HepG2 (cell line): ENCODE measurements around the gene NBEA. TPM values are rescaled to one million over a fixed set of nuclear protein-coding genes. Genes with fewer than 3 reads are reported as not detected.

ENCODE experiments used
- IRF2 ChIP-seq: IDR thresholded peaks from 2 replicates; pipeline ENCODE4 v1.6.1; 2018; ENCODE audit warnings: missing genetic modification reagents, missing compliant biosample characterization
- ZNF878 ChIP-seq: sonication (generic); formaldehyde crosslinking; IDR thresholded peaks from 2 replicates; pipeline ENCODE4 v1.8.1; 2023; ENCODE audit warnings: mild to moderate bottlenecking, missing genetic modification reagents, moderate library complexity
- polyA plus RNA-seq, 8 experiments: library from polyadenylated mRNA; depleted of rRNA in 3 of 8; stranded (reverse) in 7 of 8; unstranded in 1 of 8; fragments of >200 nt; fragmentation: Illumina TruSeq in 4 of 8; extraction: Trizol in 4 of 8; gene quantifications; 2 replicates each; pipeline versions ENCODE4 v1.2.1 to v1.2.3, GENCODE V29; 2011 to 2016; ENCODE audit warnings: low read depth in 4 of 8, missing spikeins in 1 of 8, mixed read lengths in 1 of 8; ENCODE audit not compliant: insufficient read depth in 1 of 8
- total RNA-seq, 5 experiments: library from RNA; depleted of rRNA; stranded (reverse); fragments of >200 nt; fragmentation: Illumina TruSeq; extraction: Trizol; gene quantifications; 2 replicates each; pipeline ENCODE4 v1.2.3, GENCODE V29; 2016; ENCODE audit warnings: low read depth in 1 of 5
- TF ChIP-seq, protein P1 (sequence below): sonication (generic); formaldehyde crosslinking; IDR thresholded peaks from 2 replicates; pipeline ENCODE4 v1.4.0; 2020; ENCODE audit warnings: missing genetic modification reagents, borderline replicate concordance
- TF ChIP-seq, protein P2 (sequence below): sonication (generic); formaldehyde crosslinking; IDR thresholded peaks from 2 replicates; pipeline ENCODE4 v1.4.0; 2020; ENCODE audit warnings: mild to moderate bottlenecking, missing genetic modification reagents

NBEA gene
- total and polyA plus RNA-seq, 2 of the 13 experiments (the other 11 are each of a cell fraction or from before 2014, with no cell fraction given): 2.7 to 2.8 TPM

DNA sequence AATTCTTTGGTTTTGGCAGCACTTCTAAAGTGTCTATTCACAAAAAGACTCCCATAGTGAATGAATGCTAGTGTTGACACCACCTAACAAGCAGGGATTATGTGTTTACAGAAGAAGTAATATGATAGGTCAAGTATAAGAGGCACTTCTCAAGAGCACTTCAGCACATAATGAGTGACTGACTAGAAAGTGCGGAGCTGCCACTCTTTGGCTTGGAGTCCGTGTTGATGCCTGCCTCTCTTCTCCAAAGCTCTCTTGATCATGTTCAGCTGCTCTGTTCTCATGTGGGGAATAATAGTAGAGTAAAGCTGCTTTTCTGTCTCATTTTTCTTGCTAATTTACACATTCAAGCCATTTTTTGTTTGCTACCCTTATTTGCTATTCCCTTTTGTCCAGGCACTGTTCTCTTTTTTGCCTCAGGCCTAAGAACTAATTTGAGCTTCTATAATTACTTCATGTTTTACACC, 557.2 kb downstream of the NBEA start (continued):
- TF ChIP-seq ZNF878 (CRISPR knock-in tag) (no peak), IRF2 (CRISPR knock-in tag) (no peak)
- TF ChIP-seq, protein P1, sequence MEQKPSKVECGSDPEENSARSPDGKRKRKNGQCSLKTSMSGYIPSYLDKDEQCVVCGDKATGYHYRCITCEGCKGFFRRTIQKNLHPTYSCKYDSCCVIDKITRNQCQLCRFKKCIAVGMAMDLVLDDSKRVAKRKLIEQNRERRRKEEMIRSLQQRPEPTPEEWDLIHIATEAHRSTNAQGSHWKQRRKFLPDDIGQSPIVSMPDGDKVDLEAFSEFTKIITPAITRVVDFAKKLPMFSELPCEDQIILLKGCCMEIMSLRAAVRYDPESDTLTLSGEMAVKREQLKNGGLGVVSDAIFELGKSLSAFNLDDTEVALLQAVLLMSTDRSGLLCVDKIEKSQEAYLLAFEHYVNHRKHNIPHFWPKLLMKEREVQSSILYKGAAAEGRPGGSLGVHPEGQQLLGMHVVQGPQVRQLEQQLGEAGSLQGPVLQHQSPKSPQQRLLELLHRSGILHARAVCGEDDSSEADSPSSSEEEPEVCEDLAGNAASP: no peak
- TF ChIP-seq, protein P2, sequence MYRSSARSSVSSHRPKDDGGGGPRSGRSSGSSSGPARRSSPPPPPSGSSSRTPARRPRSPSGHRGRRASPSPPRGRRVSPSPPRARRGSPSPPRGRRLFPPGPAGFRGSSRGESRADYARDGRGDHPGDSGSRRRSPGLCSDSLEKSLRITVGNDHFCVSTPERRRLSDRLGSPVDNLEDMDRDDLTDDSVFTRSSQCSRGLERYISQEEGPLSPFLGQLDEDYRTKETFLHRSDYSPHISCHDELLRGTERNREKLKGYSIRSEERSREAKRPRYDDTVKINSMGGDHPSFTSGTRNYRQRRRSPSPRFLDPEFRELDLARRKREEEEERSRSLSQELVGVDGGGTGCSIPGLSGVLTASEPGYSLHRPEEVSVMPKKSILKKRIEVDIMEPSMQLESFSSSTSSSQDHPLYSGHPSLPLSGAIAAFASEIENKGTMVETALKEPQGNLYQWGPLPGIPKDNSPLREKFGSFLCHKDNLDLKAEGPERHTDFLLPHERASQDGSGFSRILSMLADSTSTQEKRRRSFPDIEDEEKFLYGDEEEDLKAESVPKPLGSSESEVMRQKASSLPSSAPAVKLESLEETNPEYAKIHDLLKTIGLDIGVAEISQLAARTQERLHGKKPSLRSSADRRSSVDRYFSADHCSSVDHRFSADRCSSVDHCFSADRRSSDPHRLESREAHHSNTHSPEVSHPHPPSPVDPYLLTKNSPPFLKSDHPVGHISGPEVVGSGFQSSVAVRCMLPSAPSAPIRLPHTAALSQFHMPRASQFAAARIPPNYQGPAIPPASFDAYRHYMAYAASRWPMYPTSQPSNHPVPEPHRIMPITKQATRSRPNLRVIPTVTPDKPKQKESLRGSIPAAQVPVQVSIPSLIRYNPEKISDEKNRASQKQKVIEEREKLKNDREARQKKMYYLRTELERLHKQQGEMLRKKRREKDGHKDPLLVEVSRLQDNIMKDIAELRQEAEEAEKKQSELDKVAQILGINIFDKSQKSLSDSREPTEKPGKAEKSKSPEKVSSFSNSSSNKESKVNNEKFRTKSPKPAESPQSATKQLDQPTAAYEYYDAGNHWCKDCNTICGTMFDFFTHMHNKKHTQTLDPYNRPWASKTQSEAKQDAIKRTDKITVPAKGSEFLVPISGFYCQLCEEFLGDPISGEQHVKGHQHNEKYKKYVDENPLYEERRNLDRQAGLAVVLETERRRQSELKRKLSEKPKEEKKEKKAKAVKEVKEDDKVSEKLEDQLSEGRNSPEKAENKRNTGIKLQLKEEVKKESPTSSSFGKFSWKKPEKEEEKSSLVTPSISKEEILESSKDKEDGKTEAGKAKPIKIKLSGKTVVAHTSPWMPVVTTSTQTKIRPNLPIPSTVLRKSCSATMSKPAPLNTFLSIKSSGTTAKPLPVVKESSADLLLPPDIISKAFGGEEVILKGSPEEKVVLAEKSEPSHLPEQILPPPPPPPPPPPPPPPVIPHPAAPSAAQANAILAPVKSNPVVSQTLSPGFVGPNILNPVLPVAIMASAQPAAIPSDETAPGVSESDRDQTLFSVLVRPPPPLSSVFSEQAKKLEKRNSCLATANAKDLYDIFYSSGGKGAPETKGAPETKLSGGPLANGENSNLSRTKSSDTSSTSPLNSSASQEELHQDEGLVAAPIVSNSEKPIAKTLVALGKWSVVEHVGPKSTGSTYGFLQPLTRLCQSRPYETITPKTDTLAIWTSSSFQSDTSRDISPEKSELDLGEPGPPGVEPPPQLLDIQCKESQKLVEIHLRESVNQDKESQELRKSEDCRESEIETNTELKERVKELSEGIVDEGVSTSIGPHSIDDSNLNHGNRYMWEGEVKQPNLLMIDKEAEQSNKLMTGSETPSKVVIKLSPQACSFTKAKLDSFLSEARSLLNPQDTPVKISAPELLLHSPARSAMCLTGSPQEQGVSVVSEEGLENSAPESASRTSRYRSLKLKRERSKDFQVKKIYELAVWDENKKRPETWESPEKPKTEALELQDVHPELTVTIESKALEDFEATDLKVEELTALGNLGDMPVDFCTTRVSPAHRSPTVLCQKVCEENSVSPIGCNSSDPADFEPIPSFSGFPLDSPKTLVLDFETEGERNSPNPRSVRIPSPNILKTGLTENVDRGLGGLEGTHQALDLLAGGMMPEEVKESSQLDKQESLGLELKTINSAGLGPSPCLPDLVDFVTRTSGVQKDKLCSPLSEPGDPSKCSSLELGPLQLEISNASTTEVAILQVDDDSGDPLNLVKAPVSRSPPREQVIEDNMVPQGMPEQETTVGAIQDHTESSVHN (CRISPR knock-in tag): no peak
